Measurements from ENCODE around the gene KIFBP. TPM values are rescaled to one million over a fixed set of nuclear protein-coding genes. Genes with fewer than 3 reads are reported as not detected.

Gene KIFBP
- total and polyA plus RNA-seq, 2 donors (not counting 3 experiments of a cell fraction or from before 2014, with no cell fraction given) = 17.6 to 39.8 TPM

GRCh38 chr10:69007260-69007659 lies 18.7 kb downstream of the KIFBP start:
- CTCF ChIA-PET = interaction anchor here (1.1 to 7.8 kb wide), 4 partner anchors 32 to 116 kb away, joined by 3 to 298 read pairs (median 28); partner anchors contain the start of genes SRGN and VPS26A
- dilution Hi-C loops (cut with MboI; ENCODE audit: extremely low pct_ligation_motif_present, low sequenced_read_pairs) (no loop called here), intact Hi-C loops (cut with micrococcal nuclease) (loop anchor here (5.0 kb wide), 1 partner anchor 405 kb away; no protein-coding TSS in a partner anchor)
- H3K27me3 ChIP-seq (ENCODE audit: control insufficient read depth in 2 of 2, insufficient read depth in 2 of 2, low read length in 2 of 2) = no peaks in the 10 kb centered on the region
- H3K4me1 ChIP-seq (ENCODE audit: control insufficient read depth, extremely low read depth, insufficient read depth, low read length) = peaks cover 2% of the 10 kb centered on the region
- no TSS peak for BruUV-seq (replicated peaks)
- FAIRE-seq (no peak), DNase-seq (ENCODE audit: low read depth, low spot score) (no peak)
- peaks cover 0 to 14% of the 10 kb centered on the region in 2 experiments for H3K36me3 ChIP-seq (ENCODE audit: control insufficient read depth in 2 of 2, extremely low read depth in 1 of 2, insufficient read depth in 2 of 2, low read length in 2 of 2)
- POLR2A ChIA-PET = no interaction called here
- no peaks in the 10 kb centered on the region for H3K9me3 ChIP-seq (replicated peaks; ENCODE audit: control insufficient read depth, insufficient read depth, low read length)
- no peak for TF ChIP-seq GATA2 (IDR thresholded peaks at IDR 0.05; ENCODE audit: insufficient read depth, insufficient read length, low read depth, low read length)
- no peak for TF ChIP-seq MAX (IDR thresholded peaks at IDR 0.05; ENCODE audit: insufficient read depth, insufficient read length)
- TF ChIP-seq JUN (IDR thresholded peaks at IDR 0.05; ENCODE audit: borderline replicate concordance, insufficient read depth, insufficient read length, low read depth) = no peak
- TF ChIP-seq MYC (IDR thresholded peaks at IDR 0.05; ENCODE audit: low read depth, low read length) = no peak
- TF ChIP-seq FOS (IDR thresholded peaks at IDR 0.05; ENCODE audit: borderline replicate concordance, insufficient read depth, low read length) = no peak
- no peak for TF ChIP-seq POLR2AphosphoS5 (IDR thresholded peaks at IDR 0.05; ENCODE audit: insufficient read depth, low read depth, low read length)
- no peak for TF ChIP-seq CTCF (IDR thresholded peaks at IDR 0.05; ENCODE audit: extremely low read depth in 1 of 2, insufficient read depth in 1 of 2, low read depth in 1 of 2, low read length in 2 of 2)
- TF ChIP-seq POLR2A (IDR thresholded peaks at IDR 0.05; ENCODE audit: low read depth, low read length) = no peak
- TF ChIP-seq EZH2 (IDR thresholded peaks at IDR 0.05; ENCODE audit: borderline replicate concordance, low read depth, low read length, severe bottlenecking) = no peak
- no peak overlapping the region for H3K9ac ChIP-seq (replicated peaks; ENCODE audit: extremely low read depth, insufficient read depth, low read length)
- no peaks in the 10 kb centered on the region for H4K20me1 ChIP-seq (replicated peaks; ENCODE audit: control insufficient read depth, extremely low read depth, insufficient read depth, low read length)
- H3K9me1 ChIP-seq (replicated peaks; ENCODE audit: control insufficient read depth, extremely low read depth, insufficient read depth, low read length) = no peaks in the 10 kb centered on the region
- no peak overlapping the region for H2AFZ ChIP-seq (ENCODE audit: low read depth, low read length)
- H3K4me3 ChIP-seq (replicated peaks in 1 of 3; ENCODE audit: insufficient read depth in 1 of 3, low read depth in 1 of 3, low read length in 3 of 3) = no peak overlapping the region
- peaks cover 4% of the 10 kb centered on the region for H3K79me2 ChIP-seq (ENCODE audit: control insufficient read depth, insufficient read depth, low read length)
- H3K27ac ChIP-seq (ENCODE audit: insufficient read depth, low read depth, low read length) = no peak overlapping the region
- no peak overlapping the region for H3K4me2 ChIP-seq (ENCODE audit: insufficient read depth, low read length)

Data from endothelial cell of umbilical vein (primary cell).